ENCODE data around the gene MXRA7.
"Not testable (repeated sequence)": the region's sequence is repeated elsewhere in the genome, so short reads cannot be mapped to it uniquely, and the experiment has no call there.

The MXRA7 gene, protein sequence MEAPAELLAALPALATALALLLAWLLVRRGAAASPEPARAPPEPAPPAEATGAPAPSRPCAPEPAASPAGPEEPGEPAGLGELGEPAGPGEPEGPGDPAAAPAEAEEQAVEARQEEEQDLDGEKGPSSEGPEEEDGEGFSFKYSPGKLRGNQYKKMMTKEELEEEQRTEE

DNA sequence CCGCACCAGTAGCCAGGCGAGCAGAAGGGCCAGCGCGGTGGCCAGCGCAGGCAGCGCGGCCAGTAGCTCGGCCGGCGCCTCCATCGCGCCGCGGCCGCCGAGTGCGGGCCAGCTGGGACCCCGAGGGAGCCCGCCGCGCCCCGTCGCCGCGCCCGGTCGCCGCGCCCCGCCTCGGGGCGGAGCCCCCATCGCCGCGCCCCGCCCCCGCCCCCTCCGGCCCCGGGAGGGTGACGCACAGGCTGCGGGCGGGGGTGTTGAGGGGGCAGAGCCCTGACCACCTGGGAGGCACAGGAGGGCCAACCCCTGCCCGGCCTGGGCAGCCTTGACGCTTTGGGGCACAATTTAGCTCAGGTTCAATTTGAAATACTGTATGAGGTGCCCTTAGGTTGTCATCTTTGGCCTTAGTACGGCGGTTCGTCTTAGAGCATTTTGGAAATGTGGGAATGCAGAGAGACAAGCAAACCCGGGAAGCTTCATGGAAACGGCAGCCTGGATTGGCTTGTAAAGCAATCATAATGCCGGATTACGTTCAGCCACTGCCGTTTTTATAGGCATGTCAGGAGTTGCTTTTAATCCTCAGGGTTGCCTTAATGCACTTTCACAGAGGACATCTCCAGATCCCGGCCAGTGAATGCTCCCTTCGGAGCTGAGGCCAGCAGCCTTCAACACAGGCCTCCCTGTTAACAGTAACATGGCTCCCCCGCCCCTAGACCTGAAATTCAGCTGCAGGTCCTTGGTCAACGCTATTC, at the start of gene MXRA7:
MXRA7 (minus strand) TSS at position 103 of the 749 bp plus-strand sequence; CDS start at position 84, 19 bp downstream.
- peak; percentile 38 to 61 for DNase-seq

- DNase-seq: no peak
Observed at GRCh38 chr17:76758570-76758969, 47.8 kb upstream of the MXRA7 start.

DNA sequence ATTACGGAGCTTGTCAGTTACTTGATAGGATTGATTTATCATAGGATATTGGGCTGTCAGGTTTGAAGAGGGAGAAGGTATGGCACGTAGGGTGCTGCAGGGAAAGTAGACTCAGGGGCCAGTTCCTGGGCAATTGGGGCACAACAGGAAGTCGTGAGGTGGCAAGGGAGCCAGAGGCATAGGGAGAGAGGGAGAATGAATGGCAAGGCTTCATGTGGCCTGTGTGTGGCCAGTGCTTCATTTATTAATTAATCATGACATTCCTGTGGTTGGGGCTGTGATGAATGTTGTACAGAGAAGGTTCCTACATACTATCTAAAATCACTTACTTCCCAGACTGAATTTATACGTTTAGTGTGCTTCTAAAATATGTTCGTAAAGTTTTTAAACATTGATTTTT, 46.5 kb upstream of the MXRA7 start:
- no peak for DNase-seq

DNA sequence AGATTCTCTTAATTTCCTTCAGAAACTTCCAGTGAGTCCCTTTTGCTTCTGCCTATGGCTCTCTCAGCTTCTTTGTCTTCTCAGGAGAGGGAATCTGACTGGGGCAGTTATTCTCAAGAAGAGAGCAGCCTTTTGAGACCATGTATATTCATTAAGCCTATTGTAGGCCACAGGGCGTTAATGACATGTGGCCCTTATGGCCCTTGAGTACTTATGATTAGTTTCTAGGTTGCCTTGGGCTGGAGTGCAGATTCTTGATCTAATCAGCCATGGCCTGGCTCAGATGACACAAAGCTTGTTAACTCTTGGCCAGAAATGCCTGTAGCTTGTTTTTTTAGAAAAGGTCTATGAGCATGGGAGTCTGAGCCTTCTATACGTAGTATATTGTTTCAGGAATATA, 44.5 kb upstream of the MXRA7 start:
- no peak for DNase-seq

GRCh38 chr17:76753061-76753961, 42.5 kb upstream of the MXRA7 start:
- DNase-seq: peak in 1 of 2 experiments; percentile 40

GRCh38 chr17:76752006-76752405, 41.2 kb upstream of the MXRA7 start:
- no peak for DNase-seq

DNA sequence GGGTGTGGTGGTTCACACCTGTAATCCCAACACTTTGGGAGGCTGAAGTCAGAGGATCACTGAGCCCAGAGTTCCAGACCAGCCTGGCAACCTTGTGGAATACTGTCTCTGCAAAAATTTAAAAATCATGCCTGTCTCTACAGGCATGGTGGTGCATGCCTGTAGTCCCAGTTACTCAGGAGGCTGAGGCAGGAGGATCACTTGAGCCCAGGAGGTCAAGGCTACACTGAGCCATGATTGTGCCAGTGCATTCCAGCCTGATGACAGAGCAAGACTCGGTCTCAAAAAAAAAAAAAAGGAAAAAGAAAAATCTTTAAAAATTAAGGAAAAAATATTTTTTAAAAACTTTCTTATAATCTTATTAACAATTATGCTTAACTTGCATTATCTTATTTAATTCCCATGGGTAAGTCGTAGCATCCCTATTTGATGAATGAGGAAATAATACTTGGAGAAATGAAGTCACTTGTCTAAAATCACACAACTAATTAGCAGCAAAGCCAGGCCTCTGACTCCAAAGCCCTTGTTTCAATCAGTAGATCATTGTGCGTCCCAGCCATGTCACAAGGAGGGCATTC, 40.7 kb upstream of the MXRA7 start:
- no peak for DNase-seq

DNA sequence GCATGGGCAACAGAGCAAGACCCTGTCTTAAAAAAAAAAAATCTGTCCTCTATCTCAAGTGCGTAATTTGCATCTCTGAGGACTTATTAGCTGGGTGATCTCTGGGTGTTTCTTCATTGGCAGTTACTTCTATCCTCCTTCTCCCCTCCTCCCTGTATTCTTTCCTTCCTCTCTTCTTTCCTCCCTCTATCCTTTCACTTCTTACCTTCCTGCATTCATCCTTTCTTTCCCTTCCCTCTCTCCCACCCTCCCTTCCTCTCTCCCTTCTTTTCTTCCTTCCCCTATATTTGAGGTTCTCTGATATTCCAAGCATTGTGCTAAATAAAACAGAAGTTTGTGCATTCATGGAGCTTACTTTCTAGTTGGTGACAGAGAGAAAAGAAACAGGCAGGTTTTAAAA, 37.9 kb upstream of the MXRA7 start:
- DNase-seq: no peak

DNA sequence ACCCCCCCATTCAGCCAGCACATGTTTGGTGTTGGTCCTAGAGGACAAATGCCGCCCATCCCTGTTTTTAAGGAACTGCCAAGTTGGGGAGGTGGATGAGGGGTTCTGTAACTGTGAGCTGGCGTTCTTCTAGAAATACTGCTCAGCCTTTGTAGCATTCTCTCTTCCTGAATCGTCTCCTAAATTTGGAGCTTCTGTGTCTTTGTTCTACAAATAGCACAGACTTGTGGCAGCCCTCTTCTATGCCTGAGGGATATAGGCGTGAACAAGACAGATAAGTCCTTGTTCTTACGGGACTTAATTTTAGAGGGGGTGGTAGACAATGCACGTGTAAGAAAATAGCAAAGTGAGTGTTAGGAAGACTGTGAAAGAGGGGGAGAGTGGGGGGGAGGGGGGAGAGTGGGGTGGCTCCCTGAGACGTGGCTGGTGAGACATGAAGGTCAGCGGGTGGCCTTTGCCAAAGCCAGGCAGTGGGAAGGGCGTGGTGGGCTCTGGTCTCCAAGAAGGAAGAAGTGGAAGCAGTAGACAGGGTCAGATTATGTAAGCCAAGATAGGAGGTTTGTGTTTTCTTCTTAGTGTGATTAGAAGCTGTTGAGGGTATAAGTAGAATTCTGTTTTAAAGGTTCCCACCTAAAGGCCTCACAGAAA, 37.1 kb upstream of the MXRA7 start:
- no peak for DNase-seq

DNA sequence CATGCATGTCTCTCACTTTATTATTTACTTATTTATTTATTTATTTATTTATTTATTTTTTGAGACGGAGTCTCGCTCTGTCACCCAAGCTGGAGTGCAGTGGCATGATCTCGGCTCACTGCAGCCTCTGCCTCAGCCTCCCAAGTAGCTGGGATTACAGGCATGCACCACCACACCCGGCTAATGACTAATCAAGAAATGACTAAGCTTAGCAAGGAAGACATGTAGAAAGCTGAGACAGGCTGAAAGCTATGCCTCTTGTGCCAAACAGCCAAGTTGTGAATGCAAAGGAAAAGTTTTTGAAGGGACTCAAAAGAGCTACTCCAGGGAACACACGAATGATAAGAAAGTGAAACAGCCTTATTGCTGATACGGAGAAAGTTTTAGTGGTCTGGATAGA, 35.0 kb upstream of the MXRA7 start:
- DNase-seq: not testable (repeated sequence)

DNA sequence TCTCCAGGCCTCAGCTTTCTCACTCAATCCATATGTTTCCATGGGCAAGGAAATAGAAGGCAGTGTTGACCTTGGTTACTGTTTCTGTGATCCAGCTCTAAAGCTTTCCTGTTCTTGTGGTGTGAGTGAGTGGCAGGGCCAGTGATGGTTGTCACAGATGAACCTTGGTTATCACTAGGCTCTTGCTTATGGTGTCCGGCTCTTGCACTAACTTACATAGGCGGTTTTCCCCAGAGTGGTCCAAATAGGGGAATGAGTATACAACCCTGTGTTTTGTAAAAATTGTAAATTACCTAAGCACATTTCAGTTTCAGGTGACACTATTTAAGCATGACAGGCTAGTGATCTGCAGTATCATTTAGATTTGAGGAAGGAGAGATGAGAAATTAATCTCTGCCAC, 34.0 kb upstream of the MXRA7 start:
- no peak for DNase-seq

GRCh38 chr17:76742958-76743357, 32.2 kb upstream of the MXRA7 start:
- DNase-seq: no peak

- no peak for DNase-seq
Observed at GRCh38 chr17:76740329-76741118, 29.8 kb upstream of the MXRA7 start.

- DNase-seq: not testable (repeated sequence)
Observed at GRCh38 chr17:76739568-76740115, 28.9 kb upstream of the MXRA7 start.

GRCh38 chr17:76738468-76738850, 27.7 kb upstream of the MXRA7 start:
- DNase-seq: no peak

GRCh38 chr17:76737676-76738467, 27.1 kb upstream of the MXRA7 start, which contains the start of gene MFSD11:
TSS of gene MFSD11 (plus strand) at chr17:76738119. CDS start at chr17:76738353, 234 bp downstream.
- peak; percentile 91 for DNase-seq

GRCh38 chr17:76737082-76737675, 26.4 kb upstream of the MXRA7 start, which contains the start of gene SRSF2:
TSS of gene SRSF2 (minus strand) at chr17:76737331. CDS start at chr17:76737160, 171 bp downstream.
- DNase-seq: peak; percentile 97 to 98

DNA sequence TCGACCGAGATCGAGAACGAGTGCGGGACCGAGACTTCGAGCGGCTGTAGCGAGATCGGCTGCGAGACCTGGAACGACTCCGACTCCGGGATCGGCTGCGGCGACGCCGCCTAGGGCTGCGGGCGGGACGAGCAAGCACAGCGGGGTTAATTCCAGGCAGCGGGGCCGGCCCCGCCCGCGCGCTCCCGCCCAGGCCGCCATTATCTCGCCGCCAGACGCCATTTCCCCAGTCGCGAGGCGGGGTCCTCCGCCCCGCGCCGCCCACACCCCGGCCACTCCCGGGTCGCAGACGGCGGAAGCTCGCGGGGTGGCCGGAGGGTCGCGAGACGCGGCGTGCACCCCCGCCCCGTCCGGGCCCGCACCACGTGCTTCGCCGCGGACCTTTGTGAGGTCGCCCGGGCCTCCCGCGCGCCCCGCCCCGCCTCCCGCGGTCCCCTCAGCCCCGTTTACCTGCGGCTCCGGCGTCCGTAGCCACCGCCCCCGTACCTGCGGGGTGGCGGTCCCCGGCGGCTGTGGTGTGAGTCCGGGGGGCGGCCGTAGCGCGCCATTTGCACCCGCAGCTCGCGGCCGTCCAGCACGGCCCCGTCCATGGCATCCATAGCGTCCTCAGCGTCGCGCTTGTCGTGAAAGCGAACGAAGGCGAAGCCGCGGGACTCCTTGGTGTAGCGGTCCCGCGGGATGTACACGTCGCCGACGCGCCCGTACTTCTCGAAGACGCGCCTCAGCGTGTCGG, 25.8 kb upstream of the MXRA7 start:
- DNase-seq: peak; percentile 67 to 69
